Activated T-cell treated with anti-CD3 and anti-CD28 coated beads for 24 hours (primary cell): Measurements from ENCODE around the gene TUBGCP6.

ENCODE experiments used
- DNase-seq: peaks from one replicate; pipeline ENCODE4 v3.0.0-alpha.2; 2020; ENCODE audit warnings: low read depth

Gene TUBGCP6

GRCh38 chr22:50197000-50197800, 47.6 kb downstream of the TUBGCP6 start:
- no peak for DNase-seq

- DNase-seq = no peak
Measured at GRCh38 chr22:50196256-50196655, 48.6 kb downstream of the TUBGCP6 start.

GRCh38 chr22:50194037-50194805, 50.6 kb downstream of the TUBGCP6 start:
- DNase-seq = no peak

- DNase-seq = no peak
Measured at GRCh38 chr22:50193621-50194020, 51.2 kb downstream of the TUBGCP6 start.

GRCh38 chr22:50192436-50193204, 52.2 kb downstream of the TUBGCP6 start:
- no peak for DNase-seq

GRCh38 chr22:50190941-50191741, 53.7 kb downstream of the TUBGCP6 start:
- peak; percentile 67 for DNase-seq

- peak; percentile 72 for DNase-seq
Measured at GRCh38 chr22:50190182-50190940, 54.5 kb downstream of the TUBGCP6 start.

- DNase-seq = no peak
Measured at GRCh38 chr22:50189849-50190181, 55.0 kb downstream of the TUBGCP6 start.

- DNase-seq = no peak
Measured at GRCh38 chr22:50189184-50189848, 55.5 kb downstream of the TUBGCP6 start.

- no peak for DNase-seq
Measured at GRCh38 chr22:50188356-50188755, 56.5 kb downstream of the TUBGCP6 start.

- no peak for DNase-seq
Measured at GRCh38 chr22:50186761-50187523, 57.9 kb downstream of the TUBGCP6 start.

- no peak for DNase-seq
Measured at GRCh38 chr22:50186181-50186714, 58.6 kb downstream of the TUBGCP6 start.

- peak; percentile 86 for DNase-seq
Measured at GRCh38 chr22:50185375-50186087, 59.3 kb downstream of the TUBGCP6 start, which contains the start of gene TRABD. TRABD (plus strand) TSS chr22:50185913; CDS start chr22:50193061, 7,148 bp downstream.

GRCh38 chr22:50184902-50185374, 59.9 kb downstream of the TUBGCP6 start:
- DNase-seq = no peak

GRCh38 chr22:50184004-50184901, 60.6 kb downstream of the TUBGCP6 start:
- DNase-seq = no peak

- DNase-seq = no peak
Measured at GRCh38 chr22:50183141-50183971, 61.5 kb downstream of the TUBGCP6 start.
